ENCODE data around the gene COPA.

DNA sequence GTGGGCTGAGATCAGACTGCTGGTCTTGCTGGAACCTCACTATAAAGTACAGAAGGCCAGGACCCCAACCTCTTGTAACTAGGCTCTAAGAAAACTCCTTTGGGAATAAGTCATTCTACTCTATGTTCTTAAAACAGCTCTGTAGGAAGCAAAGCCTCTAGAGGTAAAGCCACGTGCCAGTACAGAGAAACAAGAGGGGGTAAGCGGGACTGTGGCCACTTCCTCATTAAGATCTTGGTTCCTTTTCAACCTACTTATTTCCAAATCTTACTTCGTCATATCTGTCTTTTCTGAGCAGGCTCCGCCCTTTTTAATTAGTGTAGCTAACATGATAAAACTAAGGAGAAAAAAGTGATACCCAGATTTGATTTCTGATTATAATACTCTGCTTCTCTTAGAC lies 3.9 kb upstream of the COPA start:
- TF ChIP-seq YY1 (IDR thresholded peaks at IDR 0.05; ENCODE audit: insufficient read depth, insufficient read length) (no peak), ZNF274 (IDR thresholded peaks at IDR 0.05; ENCODE audit: low read depth, low read length) (no peak), SUZ12 (IDR thresholded peaks at IDR 0.05; ENCODE audit: extremely low read depth, insufficient read depth, insufficient read length) (no peak)
